NCI-H460 (cell line): ENCODE results near the gene NRARP. TPM values are rescaled to one million over a fixed set of nuclear protein-coding genes. Genes with fewer than 3 reads are reported as not detected.

Experiments
- DNase-seq: peaks from one replicate; pipeline ENCODE4 v3.0.0-alpha.2; 2016; ENCODE audit warnings: low read depth; ENCODE audit errors: extremely low read depth
- total RNA-seq: library from RNA; depleted of rRNA; stranded (reverse); fragments of >200 nt; shearing (Covaris generic); gene quantifications from 2 replicates; pipeline ENCODE4 v1.2.3, GENCODE V29; 2014

The NRARP gene
- total RNA-seq, 1 experiment from 2014 or later, result 5.1 TPM

- no peak for DNase-seq
Measured at GRCh38 chr9:137300567-137301080, 1.4 kb downstream of the NRARP start.

GRCh38 chr9:137299938-137300337, 2.1 kb downstream of the NRARP start:
- DNase-seq, result no peak

GRCh38 chr9:137299203-137299565, 2.9 kb downstream of the NRARP start:
- DNase-seq, result no peak

GRCh38 chr9:137298401-137299202, 3.5 kb downstream of the NRARP start:
- no peak for DNase-seq

GRCh38 chr9:137297966-137298365, 4.1 kb downstream of the NRARP start:
- no peak for DNase-seq

GRCh38 chr9:137296670-137297664, 5.1 kb downstream of the NRARP start:
- no peak for DNase-seq

GRCh38 chr9:137295849-137296669, 6.0 kb downstream of the NRARP start:
- no peak for DNase-seq

GRCh38 chr9:137295238-137295811, 6.7 kb downstream of the NRARP start:
- DNase-seq, result peak; percentile 38

GRCh38 chr9:137294681-137295237, 7.3 kb downstream of the NRARP start:
- no peak for DNase-seq

GRCh38 chr9:137294091-137294680, 7.9 kb downstream of the NRARP start:
- peak; percentile 26 for DNase-seq

- no peak for DNase-seq
Measured at GRCh38 chr9:137293482-137294090, 8.5 kb downstream of the NRARP start.

- no peak for DNase-seq
Measured at GRCh38 chr9:137293094-137293481, 9.0 kb downstream of the NRARP start.

GRCh38 chr9:137286975-137287383, 15.1 kb downstream of the NRARP start:
- DNase-seq, result peak; percentile 70

- DNase-seq, result no peak
Measured at GRCh38 chr9:137281345-137282116, 20.5 kb downstream of the NRARP start.

GRCh38 chr9:137280474-137281344, 21.4 kb downstream of the NRARP start:
- no peak for DNase-seq

- DNase-seq, result no peak
Measured at GRCh38 chr9:137279741-137280473, 22.2 kb downstream of the NRARP start.
